ENCODE results near the gene NTRK1. TPM values are rescaled to one million over a fixed set of nuclear protein-coding genes. Genes with fewer than 3 reads are reported as not detected.
A peak's percentile ranks its signal among the peaks of the same experiment; 100 is the strongest.

NTRK1 gene
- not detected for polyA plus RNA-seq (2012; ENCODE audit: low read depth, missing spikeins)

GRCh38 chr1:156860628-156861423 is at the start of gene NTRK1:
NTRK1 (plus strand) TSS chr1:156860865; CDS start chr1:156860935, 70 bp downstream.
- DNase-seq (ENCODE audit: insufficient read length, low spot score) = peak; percentile 83
- no peak for FAIRE-seq
- no peak for TF ChIP-seq SPI1 (IDR thresholded peaks at IDR 0.05; ENCODE audit: low read depth, low read length)
- no peak for TF ChIP-seq POLR2AphosphoS5 (IDR thresholded peaks at IDR 0.05; ENCODE audit: low read depth, low read length)
- TF ChIP-seq POLR2A (IDR thresholded peaks at IDR 0.05; ENCODE audit: low read depth, low read length) = no peak
- TF ChIP-seq TAF1 (IDR thresholded peaks at IDR 0.05; ENCODE audit: low read depth, low read length) = no peak
- TF ChIP-seq PAX5 (IDR thresholded peaks at IDR 0.05; ENCODE audit: insufficient read depth, low read length, severe bottlenecking) = no peak
- no peak for TF ChIP-seq POU2F2 (IDR thresholded peaks at IDR 0.05; ENCODE audit: low read depth, low read length)

GRCh38 chr1:156811168-156811567 is 49.5 kb upstream of the NTRK1 start:
- FAIRE-seq = no peak
- DNase-seq (ENCODE audit: insufficient read length, low spot score) = no peak
- no peak for TF ChIP-seq SPI1 (IDR thresholded peaks at IDR 0.05; ENCODE audit: low read depth, low read length)
- no peak for TF ChIP-seq POLR2AphosphoS5 (IDR thresholded peaks at IDR 0.05; ENCODE audit: low read depth, low read length)
- no peak for TF ChIP-seq POLR2A (IDR thresholded peaks at IDR 0.05; ENCODE audit: low read depth, low read length)
- TF ChIP-seq POU2F2 (IDR thresholded peaks at IDR 0.05; ENCODE audit: low read depth, low read length) = no peak
- TF ChIP-seq PAX5 (IDR thresholded peaks at IDR 0.05; ENCODE audit: insufficient read depth, low read length, severe bottlenecking) = no peak
- TF ChIP-seq TAF1 (IDR thresholded peaks at IDR 0.05; ENCODE audit: low read depth, low read length) = no peak

- FAIRE-seq (no peak), DNase-seq (ENCODE audit: insufficient read length, low spot score) (no peak)
- TF ChIP-seq TAF1 (IDR thresholded peaks at IDR 0.05; ENCODE audit: low read depth, low read length) (no peak), SPI1 (IDR thresholded peaks at IDR 0.05; ENCODE audit: low read depth, low read length) (no peak), PAX5 (IDR thresholded peaks at IDR 0.05; ENCODE audit: insufficient read depth, low read length, severe bottlenecking) (no peak), POLR2AphosphoS5 (IDR thresholded peaks at IDR 0.05; ENCODE audit: low read depth, low read length) (no peak), POU2F2 (IDR thresholded peaks at IDR 0.05; ENCODE audit: low read depth, low read length) (no peak), POLR2A (IDR thresholded peaks at IDR 0.05; ENCODE audit: low read depth, low read length) (no peak)
These were observed 48.2 kb upstream of the NTRK1 start for GRCh38 chr1:156812293-156812990.

- DNase-seq (ENCODE audit: insufficient read length, low spot score) (no peak), FAIRE-seq (no peak)
- TF ChIP-seq POLR2AphosphoS5 (IDR thresholded peaks at IDR 0.05; ENCODE audit: low read depth, low read length) (no peak), POLR2A (IDR thresholded peaks at IDR 0.05; ENCODE audit: low read depth, low read length) (no peak), TAF1 (IDR thresholded peaks at IDR 0.05; ENCODE audit: low read depth, low read length) (no peak), SPI1 (IDR thresholded peaks at IDR 0.05; ENCODE audit: low read depth, low read length) (no peak), PAX5 (IDR thresholded peaks at IDR 0.05; ENCODE audit: insufficient read depth, low read length, severe bottlenecking) (no peak), POU2F2 (IDR thresholded peaks at IDR 0.05; ENCODE audit: low read depth, low read length) (no peak)
These were observed 47.4 kb upstream of the NTRK1 start for GRCh38 chr1:156813298-156813697.

GRCh38 chr1:156813750-156814570 is 46.7 kb upstream of the NTRK1 start:
- FAIRE-seq = peak; percentile 87
- TF ChIP-seq POLR2AphosphoS5 (IDR thresholded peaks at IDR 0.05; ENCODE audit: low read depth, low read length) = no peak
- no peak for TF ChIP-seq SPI1 (IDR thresholded peaks at IDR 0.05; ENCODE audit: low read depth, low read length)
- TF ChIP-seq POLR2A (IDR thresholded peaks at IDR 0.05; ENCODE audit: low read depth, low read length) = no peak
- no peak for TF ChIP-seq POU2F2 (IDR thresholded peaks at IDR 0.05; ENCODE audit: low read depth, low read length)
- no peak for TF ChIP-seq TAF1 (IDR thresholded peaks at IDR 0.05; ENCODE audit: low read depth, low read length)
- no peak for TF ChIP-seq PAX5 (IDR thresholded peaks at IDR 0.05; ENCODE audit: insufficient read depth, low read length, severe bottlenecking)
- peak; percentile 76 for DNase-seq (ENCODE audit: insufficient read length, low spot score)

GRCh38 chr1:156814571-156815260 is 45.9 kb upstream of the NTRK1 start:
- DNase-seq (ENCODE audit: insufficient read length, low spot score) = no peak
- no peak for TF ChIP-seq PAX5 (IDR thresholded peaks at IDR 0.05; ENCODE audit: insufficient read depth, low read length, severe bottlenecking)
- TF ChIP-seq SPI1 (IDR thresholded peaks at IDR 0.05; ENCODE audit: low read depth, low read length) = no peak
- TF ChIP-seq POU2F2 (IDR thresholded peaks at IDR 0.05; ENCODE audit: low read depth, low read length) = no peak
- no peak for TF ChIP-seq TAF1 (IDR thresholded peaks at IDR 0.05; ENCODE audit: low read depth, low read length)
- no peak for TF ChIP-seq POLR2A (IDR thresholded peaks at IDR 0.05; ENCODE audit: low read depth, low read length)
- TF ChIP-seq POLR2AphosphoS5 (IDR thresholded peaks at IDR 0.05; ENCODE audit: low read depth, low read length) = no peak

GRCh38 chr1:156815307-156815826 is 45.3 kb upstream of the NTRK1 start:
- FAIRE-seq (no peak), DNase-seq (ENCODE audit: insufficient read length, low spot score) (no peak)
- TF ChIP-seq SPI1 (IDR thresholded peaks at IDR 0.05; ENCODE audit: low read depth, low read length) (no peak), POLR2AphosphoS5 (IDR thresholded peaks at IDR 0.05; ENCODE audit: low read depth, low read length) (no peak), POU2F2 (IDR thresholded peaks at IDR 0.05; ENCODE audit: low read depth, low read length) (no peak), TAF1 (IDR thresholded peaks at IDR 0.05; ENCODE audit: low read depth, low read length) (no peak), POLR2A (IDR thresholded peaks at IDR 0.05; ENCODE audit: low read depth, low read length) (no peak), PAX5 (IDR thresholded peaks at IDR 0.05; ENCODE audit: insufficient read depth, low read length, severe bottlenecking) (no peak)

More at GRCh38 chr1:156814571-156815260, 45.9 kb upstream of the NTRK1 start:
- FAIRE-seq = no peak

GRCh38 chr1:156815961-156816422 is 44.7 kb upstream of the NTRK1 start:
- no peak for FAIRE-seq
- TF ChIP-seq TAF1 (IDR thresholded peaks at IDR 0.05; ENCODE audit: low read depth, low read length) = no peak
- no peak for TF ChIP-seq SPI1 (IDR thresholded peaks at IDR 0.05; ENCODE audit: low read depth, low read length)
- TF ChIP-seq POU2F2 (IDR thresholded peaks at IDR 0.05; ENCODE audit: low read depth, low read length) = no peak
- no peak for TF ChIP-seq PAX5 (IDR thresholded peaks at IDR 0.05; ENCODE audit: insufficient read depth, low read length, severe bottlenecking)
- TF ChIP-seq POLR2A (IDR thresholded peaks at IDR 0.05; ENCODE audit: low read depth, low read length) = no peak
- TF ChIP-seq POLR2AphosphoS5 (IDR thresholded peaks at IDR 0.05; ENCODE audit: low read depth, low read length) = no peak

More at GRCh38 chr1:156815961-156816422, 44.7 kb upstream of the NTRK1 start:
- no peak for DNase-seq (ENCODE audit: insufficient read length, low spot score)

All from GM12891 (cell line).